H1 (cell line): ENCODE measurements around the gene AGBL4. TPM values are rescaled to one million over a fixed set of nuclear protein-coding genes. Genes with fewer than 3 reads are reported as not detected.

Experiments used
- NANOG ChIP-seq: IDR thresholded peaks from 2 replicates; pipeline ENCODE4 v1.6.1; 2011; ENCODE audit warnings: low read length, low read depth, mild to moderate bottlenecking, inconsistent platforms; ENCODE audit not compliant: insufficient read depth, poor library complexity, severe bottlenecking
- SIN3A ChIP-seq, 2 experiments: IDR thresholded peaks in 1 of 2; conservative IDR thresholded peaks in 1 of 2; 2 replicates each; pipeline ENCODE4 v1.6.1; 2011 to 2012; ENCODE audit warnings: low read length in 2 of 2, improper control_type of control experiment in 1 of 2, low read depth in 1 of 2, mild to moderate bottlenecking in 1 of 2
- polyA plus RNA-seq, 7 experiments: library from polyadenylated mRNA; depleted of rRNA in 3 of 7; stranded (reverse) in 5 of 7; unstranded in 2 of 7; fragments of >200 nt in 5 of 7; fragments of 200-250 nt in 2 of 7; gene quantifications; 1 replicate in 5 of 7; 2 replicates in 1 of 7; 4 replicates in 1 of 7; pipeline versions ENCODE4 v1.2.1 to v1.2.3, GENCODE V29; 2011 to 2013; ENCODE audit warnings: missing spikeins in 2 of 7, mixed read lengths in 2 of 7
- total RNA-seq: library from RNA; stranded (reverse); fragmentation: NEBNext Ultra II Directional; extraction: Animal tissue kit (Norgen Biotek cat#: 25700); gene quantifications from 2 replicates; pipeline ENCODE4 v1.2.1, GENCODE V29; 2021
- TF ChIP-seq, protein P1 (sequence below): IDR thresholded peaks from 2 replicates; pipeline ENCODE4 v1.6.1; 2012; ENCODE audit warnings: low read length, inconsistent platforms

The AGBL4 gene
- total and polyA plus RNA-seq, 2 of the 8 experiments (the other 6 are each of a cell fraction or from before 2014, with no cell fraction given): 0.41 to 0.45 TPM

DNA sequence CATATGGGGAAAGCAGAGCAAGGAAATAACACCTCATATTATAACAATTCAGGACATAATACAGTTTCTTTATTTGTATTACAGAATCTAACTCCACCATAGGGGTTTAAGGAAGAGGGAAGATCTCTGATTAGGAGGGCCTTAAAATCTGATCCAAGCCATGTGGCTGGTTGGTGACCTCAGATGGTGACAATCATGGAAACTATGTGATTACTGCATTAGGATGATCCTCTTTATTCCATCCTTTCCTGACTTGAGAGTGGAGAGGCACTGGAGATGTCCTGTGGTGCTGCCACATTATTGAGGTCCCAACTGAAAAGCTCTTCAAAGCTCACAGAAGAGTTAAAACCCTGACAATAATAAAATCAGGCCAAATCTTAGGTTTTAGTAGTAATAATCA is 1078.9 kb downstream of the AGBL4 start (continued):
- TF ChIP-seq, protein P1, sequence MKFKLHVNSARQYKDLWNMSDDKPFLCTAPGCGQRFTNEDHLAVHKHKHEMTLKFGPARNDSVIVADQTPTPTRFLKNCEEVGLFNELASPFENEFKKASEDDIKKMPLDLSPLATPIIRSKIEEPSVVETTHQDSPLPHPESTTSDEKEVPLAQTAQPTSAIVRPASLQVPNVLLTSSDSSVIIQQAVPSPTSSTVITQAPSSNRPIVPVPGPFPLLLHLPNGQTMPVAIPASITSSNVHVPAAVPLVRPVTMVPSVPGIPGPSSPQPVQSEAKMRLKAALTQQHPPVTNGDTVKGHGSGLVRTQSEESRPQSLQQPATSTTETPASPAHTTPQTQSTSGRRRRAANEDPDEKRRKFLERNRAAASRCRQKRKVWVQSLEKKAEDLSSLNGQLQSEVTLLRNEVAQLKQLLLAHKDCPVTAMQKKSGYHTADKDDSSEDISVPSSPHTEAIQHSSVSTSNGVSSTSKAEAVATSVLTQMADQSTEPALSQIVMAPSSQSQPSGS: no peak
- TF ChIP-seq SIN3A (conservative IDR thresholded peaks at IDR 0.05 in 1 of 2, IDR thresholded peaks at IDR 0.05 in 1 of 2; ENCODE audit: low read depth in 1 of 2, low read length in 2 of 2) (no peak), NANOG (no peak)
- TF ChIP-seq, all 59 proteins: peak for 0
